Adrenal gland (tissue), 5 donors: Measurements from ENCODE around the gene SPOP.

Experiments
- CTCF ChIP-seq, 6 experiments: fragments of 450-650 bp in 4 of 6; fragments of 200-600 bp in 2 of 6; sonication (generic) in 1 of 6; IDR thresholded peaks; 1 replicate in 5 of 6; 2 replicates in 1 of 6; pipeline versions ENCODE4 v1.5.1 to v1.8.0; 2016 to 2021; ENCODE audit warnings: antibody characterized with exemption in 6 of 6, mild to moderate bottlenecking in 2 of 6, moderate library complexity in 1 of 6
- POLR2A ChIP-seq, 2 donors: fragments of 450-650 bp; IDR thresholded peaks; one replicate each; pipeline ENCODE4 v1.6.1; 2017; ENCODE audit warnings: antibody characterized with exemption in 2 of 2, mild to moderate bottlenecking in 2 of 2, moderate library complexity in 1 of 2
- donor health status: DM: no; HTN: no; CAD: no.

GRCh38 chr17:49564638-49565037, 113.3 kb downstream of the SPOP start:
- TF ChIP-seq CTCF (IDR thresholded peaks at IDR 0.05) (no peak), POLR2A (IDR thresholded peaks at IDR 0.05) (no peak)
